Cardiac muscle cell (in vitro differentiated cells and primary cell): Measurements from ENCODE around the gene CLDN5. TPM values are rescaled to one million over a fixed set of nuclear protein-coding genes. Genes with fewer than 3 reads are reported as not detected.
A peak's percentile ranks its signal among the peaks of the same experiment; 100 is the strongest.

ENCODE experiments used
- DNase-seq, 2 donors: peaks; one replicate each; pipeline versions ENCODE4 v3.0.0 to v3.0.0-alpha.2; 2010 to 2017; ENCODE audit warnings: low read depth in 1 of 2, low spot score in 1 of 2
- H3K27ac ChIP-seq: fragments of 200-600 bp; sonication (generic); 2 replicates; pipeline ENCODE4 v1.5.1; 2016
- H3K27me3 ChIP-seq: fragments of 200-600 bp; sonication (generic); 2 replicates; pipeline ENCODE4 v1.6.0; 2016; ENCODE audit warnings: control low read depth
- H3K36me3 ChIP-seq: fragments of 200-600 bp; sonication (generic); 2 replicates; pipeline ENCODE4 v1.5.1; 2016; ENCODE audit warnings: control low read depth
- H3K4me1 ChIP-seq: fragments of 200-600 bp; sonication (generic); 2 replicates; pipeline ENCODE4 v1.8.1; 2017; ENCODE audit warnings: low read depth, mild to moderate bottlenecking, mixed run types
- H3K4me3 ChIP-seq: fragments of 200-600 bp; sonication (generic); 2 replicates; pipeline ENCODE4 v1.5.1; 2016; ENCODE audit warnings: mild to moderate bottlenecking
- H3K9me3 ChIP-seq: fragments of 200-600 bp; sonication (generic); 2 replicates; pipeline ENCODE4 v1.5.1; 2017; ENCODE audit warnings: low read depth, mild to moderate bottlenecking, control low read depth
- CTCF ChIP-seq: IDR thresholded peaks from 2 replicates; pipeline ENCODE4 v1.5.1; 2012; ENCODE audit warnings: low read depth, mild to moderate bottlenecking, low read length
- polyA plus RNA-seq: library from polyadenylated mRNA; unstranded; fragments of >200 nt; fragmentation: Nextera tagmentation; extraction: Ambion mirVana; gene quantifications from 2 replicates; pipeline ENCODE4 v1.2.1, GENCODE V29; 2016
- total RNA-seq: library from RNA; depleted of rRNA; stranded (reverse); fragments of >200 nt; gene quantifications from 2 replicates; pipeline ENCODE4 v1.2.3, GENCODE V29; 2016

CLDN5 gene
- total and polyA plus RNA-seq, 2 experiments from 2014 or later = 0.13 to 1.0 TPM

GRCh38 chr22:19499880-19500242 is 24.3 kb downstream of the CLDN5 start:
- TF ChIP-seq CTCF = no peak
- no peaks in the 10 kb centered on the region for H3K4me1 ChIP-seq
- no peaks in the 10 kb centered on the region for H3K9me3 ChIP-seq

GRCh38 chr22:19499236-19499879 is 24.9 kb downstream of the CLDN5 start:
- H3K27me3 ChIP-seq = no peaks in the 10 kb centered on the region
- no peak overlapping the region for H3K27ac ChIP-seq
- H3K4me3 ChIP-seq = no peak overlapping the region
- H3K36me3 ChIP-seq = no peaks in the 10 kb centered on the region
- TF ChIP-seq CTCF = no peak
- H3K4me1 ChIP-seq = no peaks in the 10 kb centered on the region
- no peaks in the 10 kb centered on the region for H3K9me3 ChIP-seq
- no peak for DNase-seq

More at GRCh38 chr22:19499880-19500242, 24.3 kb downstream of the CLDN5 start:
- no peak for DNase-seq
- no peak overlapping the region for H3K4me3 ChIP-seq
- no peak overlapping the region for H3K27ac ChIP-seq
- H3K27me3 ChIP-seq = no peaks in the 10 kb centered on the region
- H3K36me3 ChIP-seq = no peaks in the 10 kb centered on the region

- H3K36me3 ChIP-seq = no peaks in the 10 kb centered on the region
- no peak overlapping the region for H3K27ac ChIP-seq
- H3K27me3 ChIP-seq = no peaks in the 10 kb centered on the region
- H3K9me3 ChIP-seq = no peaks in the 10 kb centered on the region
- DNase-seq = no peak
- H3K4me1 ChIP-seq = no peaks in the 10 kb centered on the region
- H3K4me3 ChIP-seq = no peak overlapping the region
- TF ChIP-seq CTCF = no peak
These were observed 25.4 kb downstream of the CLDN5 start for GRCh38 chr22:19498866-19499190.

- Histone ChIP-seq H3K27ac (no peak overlapping the region), H3K9me3 (no peaks in the 10 kb centered on the region), H3K27me3 (no peaks in the 10 kb centered on the region), H3K36me3 (no peaks in the 10 kb centered on the region), H3K4me3 (no peak overlapping the region), H3K4me1 (no peaks in the 10 kb centered on the region)
- DNase-seq = no peak
- no peak for TF ChIP-seq CTCF
These were observed 25.9 kb downstream of the CLDN5 start for GRCh38 chr22:19498154-19498865.

- H3K27me3 ChIP-seq = no peaks in the 10 kb centered on the region
- H3K9me3 ChIP-seq = no peaks in the 10 kb centered on the region
- no peak for TF ChIP-seq CTCF
- no peaks in the 10 kb centered on the region for H3K36me3 ChIP-seq
- no peaks in the 10 kb centered on the region for H3K4me1 ChIP-seq
- H3K27ac ChIP-seq = no peak overlapping the region
- peak in 1 of 2 donors; percentile 90 for DNase-seq
- H3K4me3 ChIP-seq = no peak overlapping the region
These were observed 27.0 kb downstream of the CLDN5 start for GRCh38 chr22:19497245-19497644.
